ENCODE measurements around the gene CKAP2L. TPM values are rescaled to one million over a fixed set of nuclear protein-coding genes. Genes with fewer than 3 reads are reported as not detected.
"Not testable (repeated sequence)": the region's sequence is repeated elsewhere in the genome, so short reads cannot be mapped to it uniquely, and the experiment has no call there.

Gene CKAP2L
- total RNA-seq, 1 donor from 2014 or later, result 2.2 TPM

DNA sequence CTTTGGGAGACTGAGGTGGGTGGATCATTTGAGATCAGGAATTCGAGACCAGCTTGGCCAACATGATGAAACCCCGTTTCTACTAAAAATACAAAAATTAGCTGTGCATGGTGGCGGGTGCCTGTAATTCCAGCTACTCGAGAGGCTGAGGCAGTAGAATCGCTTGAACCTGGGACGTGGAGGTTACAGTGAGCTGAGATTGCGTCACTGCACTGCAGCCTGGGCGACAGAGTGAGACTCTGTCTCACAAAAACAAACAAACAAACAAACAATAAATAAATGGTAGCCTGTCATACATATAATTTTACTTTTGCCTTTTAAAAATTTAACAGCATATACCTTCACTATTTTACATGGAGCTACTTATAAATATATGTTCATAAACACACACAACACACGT lies 57.5 kb downstream of the CKAP2L start:
- not testable (repeated sequence) for DNase-seq

DNA sequence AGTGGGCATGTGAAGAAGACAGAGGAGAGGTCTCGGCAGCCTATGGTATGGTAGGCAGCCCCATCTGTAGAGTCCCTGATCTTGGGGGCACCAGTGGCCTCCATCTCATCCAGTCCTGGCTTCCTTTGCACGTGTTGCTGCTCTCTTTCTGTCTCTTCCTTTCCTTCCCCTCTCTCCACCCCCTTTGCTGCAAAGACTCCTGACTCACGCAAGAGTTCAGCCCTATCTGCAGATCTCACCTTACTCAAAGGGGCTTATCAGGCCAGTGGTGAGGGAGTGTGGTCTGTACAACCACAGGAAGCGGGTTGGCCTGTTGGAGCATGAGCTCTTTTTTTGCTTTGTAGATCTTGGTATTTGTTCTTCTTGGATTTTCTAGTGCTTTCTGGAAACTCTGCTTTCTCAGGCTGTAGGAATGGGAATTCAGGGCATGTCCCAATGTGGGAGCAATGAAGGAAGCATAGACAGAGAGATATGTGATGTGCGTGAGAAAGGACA lies 58.2 kb downstream of the CKAP2L start:
- DNase-seq, result no peak

DNA sequence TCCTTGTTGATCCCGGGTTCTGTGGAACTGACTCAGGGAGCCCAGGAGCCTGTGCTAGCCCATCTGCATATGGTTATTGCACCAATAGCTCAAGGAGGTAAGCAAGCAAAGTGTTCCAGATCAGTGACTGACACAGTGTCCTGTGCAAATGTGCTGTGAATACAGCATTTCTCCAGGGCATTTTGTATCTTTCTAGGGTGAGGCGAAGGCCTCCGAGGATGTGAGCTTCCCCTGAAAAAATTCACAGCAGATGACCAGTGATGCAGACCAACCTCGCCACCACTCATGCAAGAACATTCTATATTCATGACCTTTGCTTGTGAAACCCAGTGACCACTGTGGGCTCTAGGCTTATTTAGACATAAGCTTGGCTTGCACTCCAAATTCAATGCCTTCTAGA lies 58.8 kb downstream of the CKAP2L start:
- no peak for DNase-seq

DNA sequence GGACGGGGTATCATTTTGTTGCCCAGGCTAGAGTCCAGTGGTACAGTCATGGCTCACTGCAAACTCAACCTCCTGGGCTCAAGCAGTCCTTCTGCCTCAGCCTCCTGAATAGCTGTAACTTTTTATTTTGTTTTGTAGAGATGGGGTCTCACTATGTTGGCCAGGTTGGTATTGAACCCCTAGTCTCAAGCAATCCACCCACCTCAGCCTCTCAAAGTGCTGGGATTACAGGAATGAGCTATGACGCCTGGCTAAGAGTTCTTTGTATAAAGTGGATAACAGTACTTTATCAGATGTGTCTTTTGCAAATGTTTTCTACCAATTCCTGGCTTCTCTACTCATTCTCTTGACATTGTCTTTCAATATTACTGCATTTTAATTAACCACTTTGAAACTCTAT lies 60.7 kb downstream of the CKAP2L start:
- DNase-seq, result no peak

DNA sequence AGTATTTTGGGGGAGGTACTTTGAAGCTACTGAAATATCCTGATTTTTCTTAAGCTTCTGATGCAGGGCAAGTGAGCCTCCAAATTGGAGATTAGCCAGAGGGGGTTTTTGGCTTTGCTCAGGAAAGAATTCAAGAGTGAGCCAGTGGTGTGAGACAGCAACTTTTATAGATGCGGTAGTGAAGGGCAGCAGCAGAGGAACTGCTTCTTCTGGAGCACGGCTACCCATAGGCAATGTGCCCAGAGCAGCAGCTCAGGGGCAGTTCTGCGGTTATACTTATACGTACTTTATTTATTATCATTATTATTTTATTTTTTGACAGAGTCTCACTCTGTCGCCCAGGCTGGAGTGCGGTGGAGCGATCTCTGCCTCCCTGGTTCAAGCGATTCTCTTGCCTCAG lies 63.4 kb downstream of the CKAP2L start:
- no peak for DNase-seq

DNA sequence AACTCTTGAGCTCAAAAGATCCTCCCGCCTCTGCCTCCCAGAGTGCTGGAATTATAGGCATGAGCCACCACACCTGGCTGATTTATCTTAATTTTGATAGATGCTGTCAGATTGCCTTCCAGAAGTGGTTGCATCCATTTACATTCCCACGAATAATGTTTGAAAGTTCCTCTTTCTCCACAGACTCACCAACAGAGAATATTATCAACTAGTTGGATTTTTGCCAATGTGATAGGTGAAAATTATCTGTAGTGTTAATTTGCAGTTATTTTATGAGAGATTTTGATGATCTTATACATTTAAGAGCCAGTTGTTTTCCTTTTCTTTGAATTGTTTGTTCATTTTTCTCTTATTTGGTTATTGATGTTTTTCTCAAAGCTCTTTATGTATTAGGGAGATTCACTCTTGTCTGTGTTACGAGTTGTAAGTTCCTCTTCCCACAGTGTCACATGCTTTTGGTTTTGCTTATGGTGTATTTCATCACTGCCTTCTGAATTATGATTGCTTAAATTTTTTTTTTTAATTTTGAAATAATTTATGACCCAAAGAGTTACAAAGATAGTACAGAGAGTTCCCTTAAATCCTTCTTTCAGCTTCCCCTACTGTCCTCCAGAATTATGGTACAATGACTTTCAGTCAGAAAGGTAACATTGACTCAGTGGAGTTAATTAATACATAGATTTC lies 64.3 kb downstream of the CKAP2L start:
- DNase-seq, result no peak

DNA sequence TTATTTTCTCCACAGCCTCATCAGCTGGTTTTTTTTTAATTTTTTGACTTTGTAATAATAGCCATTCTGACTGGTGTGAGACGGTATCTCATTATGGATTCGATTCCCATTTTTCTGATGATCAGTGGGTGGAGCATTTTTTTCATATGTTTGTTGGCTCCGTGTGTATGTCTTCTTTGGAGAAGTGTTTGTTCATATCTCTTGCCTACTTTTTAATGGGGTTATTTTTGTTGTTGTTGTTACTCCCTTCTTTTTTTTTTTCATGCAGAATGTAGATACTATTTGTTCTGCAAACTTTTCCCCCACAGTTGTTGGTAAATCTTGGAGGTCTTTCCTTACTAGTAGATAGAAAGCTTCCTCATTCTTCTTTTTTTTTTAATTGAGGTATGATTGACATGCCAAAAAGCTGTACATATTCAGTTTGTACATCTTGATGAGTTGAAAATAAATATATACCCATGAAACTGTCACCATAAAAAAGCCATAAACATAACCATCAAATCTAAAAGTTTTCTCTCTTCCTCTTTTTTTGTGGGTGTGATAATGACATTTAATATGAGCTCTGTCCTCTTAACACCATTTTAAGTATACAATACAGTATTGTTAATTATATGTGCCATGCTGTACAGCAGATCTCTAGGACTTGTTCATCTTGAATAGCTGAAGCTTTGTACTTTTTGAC lies 65.4 kb downstream of the CKAP2L start:
- no peak for DNase-seq

DNA sequence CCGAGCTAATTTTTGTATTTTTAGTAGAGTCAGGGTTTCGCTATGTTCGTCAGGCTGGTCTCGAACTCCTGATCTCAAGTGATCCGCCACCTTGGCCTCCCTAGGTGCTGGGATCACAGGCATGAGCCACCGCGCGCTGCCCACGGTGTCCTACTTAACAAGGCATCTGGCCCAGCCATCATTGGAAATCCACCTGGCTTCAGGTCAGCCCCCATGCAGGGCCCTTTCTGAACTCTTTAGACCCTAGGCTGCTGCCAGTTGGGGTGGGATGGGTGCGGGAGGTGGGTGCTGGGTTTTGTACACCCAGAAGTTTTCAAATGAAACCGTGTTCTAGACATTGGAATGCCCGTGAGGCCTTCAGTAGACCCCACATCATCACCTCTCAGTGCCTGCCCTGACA lies 70.2 kb downstream of the CKAP2L start:
- no peak for DNase-seq

DNA sequence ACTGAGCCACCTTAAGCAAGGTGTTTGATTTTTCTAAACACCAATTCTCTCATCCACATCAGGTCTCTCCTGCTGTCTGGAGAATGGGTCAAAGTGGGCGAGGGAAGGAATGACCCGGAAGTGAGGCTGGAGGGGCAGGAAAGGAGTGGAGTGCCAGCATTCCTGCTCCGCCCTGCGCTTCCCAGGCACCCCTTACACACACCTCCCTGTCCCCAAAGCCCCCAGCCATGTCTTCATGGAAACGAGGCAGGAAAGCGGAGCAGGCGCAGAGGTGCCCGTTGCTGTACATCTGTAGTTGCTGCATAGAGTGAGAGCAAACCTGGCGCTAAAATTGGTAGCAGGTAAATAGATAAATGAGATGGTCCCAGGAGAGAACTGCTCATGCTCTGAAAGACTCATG lies 70.8 kb downstream of the CKAP2L start:
- no peak for DNase-seq

DNA sequence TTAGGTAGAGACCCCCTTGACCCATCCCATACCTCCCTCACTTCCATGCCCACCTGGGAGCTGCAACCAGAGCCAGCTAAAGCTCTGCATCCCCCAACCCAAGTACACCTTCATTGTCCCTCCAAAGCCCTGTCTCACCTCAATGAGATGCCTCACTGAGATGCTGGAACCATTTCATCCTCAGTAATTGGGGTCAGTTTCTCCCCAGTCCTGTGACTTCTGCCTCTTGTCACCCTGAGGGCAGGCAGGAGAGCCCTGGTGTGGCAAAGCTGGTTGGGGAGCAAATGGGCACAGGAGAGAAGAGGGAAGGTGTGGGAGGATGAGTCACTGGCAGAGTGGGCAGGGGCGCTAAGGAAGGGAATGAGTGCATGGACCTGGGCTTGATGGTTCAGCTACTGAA lies 71.5 kb downstream of the CKAP2L start:
- DNase-seq, result no peak

DNA sequence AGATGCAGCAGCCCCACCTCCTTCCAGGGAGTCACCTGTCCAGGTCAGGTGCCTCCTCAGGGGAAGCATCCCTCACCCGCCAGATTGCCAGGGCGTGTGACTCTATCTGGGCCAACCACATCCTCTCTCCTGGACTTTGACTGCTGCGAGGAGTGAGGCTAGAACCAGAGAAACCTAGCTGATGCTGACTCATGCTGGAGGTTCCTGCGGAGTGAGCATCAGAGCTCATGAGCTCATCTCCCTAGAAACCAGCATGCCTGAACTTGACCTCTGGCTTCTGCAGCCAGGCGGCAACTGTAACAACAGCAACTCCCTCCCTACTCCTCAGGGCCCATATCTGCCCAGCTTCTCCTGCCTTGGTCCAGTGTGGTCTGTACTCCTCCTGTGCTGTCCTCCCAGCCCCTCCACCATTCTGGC lies 71.9 kb downstream of the CKAP2L start:
- no peak for DNase-seq

DNA sequence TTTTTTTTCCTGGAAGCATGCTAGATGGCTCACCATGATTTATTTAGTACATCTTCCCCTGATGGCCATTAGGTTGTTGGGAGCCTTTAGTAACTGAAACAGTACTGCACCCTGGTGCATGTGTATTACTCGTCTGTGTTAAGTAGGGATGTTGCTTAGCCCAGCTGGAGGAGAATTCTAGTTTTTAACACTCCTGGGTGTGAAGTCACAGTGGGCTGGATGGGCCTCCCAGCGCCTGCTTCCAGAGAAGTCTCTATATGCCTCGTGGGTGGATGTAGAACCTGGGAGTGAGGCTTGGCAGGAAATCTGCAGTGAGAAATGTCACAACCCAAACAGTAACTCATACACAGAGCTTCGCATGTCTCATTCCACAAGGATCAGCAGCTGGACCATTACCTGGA lies 72.5 kb downstream of the CKAP2L start:
- DNase-seq, result peak; percentile 58

DNA sequence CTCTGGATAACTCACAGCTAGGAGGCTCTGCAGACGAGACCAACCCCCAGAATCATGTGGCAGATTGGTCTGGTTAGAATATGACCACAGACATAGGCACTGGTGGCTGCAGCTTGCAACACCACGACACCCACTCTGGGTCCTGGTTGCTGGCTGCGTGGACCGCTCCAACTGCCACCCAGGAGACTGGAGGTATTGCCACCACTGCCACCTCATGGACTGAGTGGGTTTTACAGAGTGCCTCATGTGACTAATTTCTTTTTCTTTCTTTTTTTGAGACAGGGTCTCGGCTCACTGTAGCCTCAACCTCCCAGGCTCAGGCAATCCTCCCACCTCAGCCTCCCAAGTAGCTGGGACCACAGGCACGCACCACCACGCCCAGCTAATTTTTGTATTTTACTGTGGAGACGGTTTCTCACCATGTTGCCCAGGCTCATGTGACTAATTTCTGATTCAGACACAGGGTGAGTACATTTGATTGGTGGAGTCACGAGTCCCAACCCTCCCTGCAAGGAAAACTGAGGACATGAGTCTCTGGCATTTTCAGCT lies 73.5 kb downstream of the CKAP2L start:
- DNase-seq, result peak; percentile 41

DNA sequence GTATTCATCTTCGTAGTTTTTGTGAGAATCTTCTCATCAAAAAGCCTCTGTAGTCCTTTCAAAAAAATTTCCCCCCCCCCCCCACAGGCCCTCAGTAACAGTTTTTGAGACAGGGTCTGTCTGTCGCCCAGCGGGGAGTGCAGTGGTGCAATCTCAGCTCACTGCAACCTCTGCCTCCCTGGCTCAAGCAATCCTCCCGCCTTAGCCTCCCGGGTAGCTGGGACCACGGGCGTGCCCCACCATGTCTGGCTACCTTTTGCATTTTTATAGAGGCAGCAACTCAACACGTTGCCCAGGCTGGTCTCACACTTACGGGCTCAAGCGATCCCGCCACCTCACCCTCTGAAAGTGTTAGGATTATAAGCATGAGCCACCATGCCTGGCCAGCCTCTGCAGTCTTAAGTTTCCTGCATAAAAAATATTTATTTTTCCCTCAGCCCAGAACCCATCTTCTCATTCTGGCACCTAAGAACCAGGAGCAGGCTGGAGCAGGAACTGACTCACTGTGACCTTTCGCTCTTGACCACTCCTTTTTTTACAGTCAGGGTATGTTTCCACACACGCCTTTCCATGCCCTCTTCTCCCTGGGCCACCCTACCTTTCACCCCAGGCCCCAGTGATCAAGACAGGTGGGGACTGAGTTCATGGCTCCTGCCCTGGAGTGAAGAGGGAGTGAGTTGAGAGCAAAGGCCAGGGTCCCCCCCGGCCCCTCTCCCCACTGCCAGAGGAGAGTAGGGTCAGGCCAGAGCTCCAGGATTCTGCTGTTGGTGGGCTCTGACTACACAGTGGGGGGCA lies 76.1 kb downstream of the CKAP2L start:
- no peak for DNase-seq

DNA sequence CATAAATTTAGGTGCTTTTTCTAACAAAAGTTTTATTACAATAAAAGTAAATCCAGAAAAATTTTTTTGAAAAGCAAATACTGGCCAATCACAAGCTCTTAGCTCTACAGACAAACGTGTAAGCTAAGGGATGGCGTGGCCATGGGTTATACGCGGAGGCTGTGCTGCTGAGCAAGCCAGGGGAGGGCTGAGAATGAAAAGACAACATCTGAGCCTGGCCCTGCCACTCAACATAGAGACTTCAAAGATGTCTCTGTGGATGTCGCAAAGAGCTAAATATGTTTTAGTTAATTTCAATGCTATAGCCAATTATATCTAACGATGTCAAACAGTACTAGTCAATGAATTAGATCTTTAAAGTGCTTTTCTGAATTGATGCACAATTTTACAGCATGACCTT lies 76.9 kb downstream of the CKAP2L start:
- DNase-seq, result no peak

Other genes starting within 250 kb of the CKAP2L start
- gene POLR1B, start 222.1 kb downstream of the CKAP2L start, total RNA-seq, result 31.5 TPM
- 4.8 TPM for gene CHCHD5, start 180.0 kb downstream of the CKAP2L start, total RNA-seq
- 34.2 TPM for gene SLC20A1, start 118.7 kb downstream of the CKAP2L start, total RNA-seq
- not detected for gene NT5DC4, start 43.6 kb downstream of the CKAP2L start, total RNA-seq
- not detected for gene IL1A, start 19.9 kb upstream of the CKAP2L start, total RNA-seq
- 0.78 TPM for gene IL1B, start 72.2 kb upstream of the CKAP2L start, total RNA-seq
- gene IL37, start 146.6 kb upstream of the CKAP2L start, total RNA-seq, result not detected
- gene IL36G, start 213.4 kb upstream of the CKAP2L start, total RNA-seq, result not detected
- gene IL36A, start 240.8 kb upstream of the CKAP2L start, total RNA-seq, result not detected

All from occipital lobe (tissue), 2 donors.